Stimulated activated CD8-positive, alpha-beta memory T cell treated with anti-CD3 and anti-CD28 coated beads, Interleukin-4, amount 100 ng/mL, for 1 hour (primary cell): ENCODE results near the gene STARD7.
"Not testable (repeated sequence)": the region's sequence is repeated elsewhere in the genome, so short reads cannot be mapped to it uniquely, and the experiment has no call there.

ENCODE experiments used
- DNase-seq, 2 donors: peaks; one replicate each; pipeline ENCODE4 v3.0.0-alpha.2; 2020; ENCODE audit warnings: low read depth in 2 of 2, low spot score in 1 of 2

STARD7 gene, protein sequence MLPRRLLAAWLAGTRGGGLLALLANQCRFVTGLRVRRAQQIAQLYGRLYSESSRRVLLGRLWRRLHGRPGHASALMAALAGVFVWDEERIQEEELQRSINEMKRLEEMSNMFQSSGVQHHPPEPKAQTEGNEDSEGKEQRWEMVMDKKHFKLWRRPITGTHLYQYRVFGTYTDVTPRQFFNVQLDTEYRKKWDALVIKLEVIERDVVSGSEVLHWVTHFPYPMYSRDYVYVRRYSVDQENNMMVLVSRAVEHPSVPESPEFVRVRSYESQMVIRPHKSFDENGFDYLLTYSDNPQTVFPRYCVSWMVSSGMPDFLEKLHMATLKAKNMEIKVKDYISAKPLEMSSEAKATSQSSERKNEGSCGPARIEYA

DNA sequence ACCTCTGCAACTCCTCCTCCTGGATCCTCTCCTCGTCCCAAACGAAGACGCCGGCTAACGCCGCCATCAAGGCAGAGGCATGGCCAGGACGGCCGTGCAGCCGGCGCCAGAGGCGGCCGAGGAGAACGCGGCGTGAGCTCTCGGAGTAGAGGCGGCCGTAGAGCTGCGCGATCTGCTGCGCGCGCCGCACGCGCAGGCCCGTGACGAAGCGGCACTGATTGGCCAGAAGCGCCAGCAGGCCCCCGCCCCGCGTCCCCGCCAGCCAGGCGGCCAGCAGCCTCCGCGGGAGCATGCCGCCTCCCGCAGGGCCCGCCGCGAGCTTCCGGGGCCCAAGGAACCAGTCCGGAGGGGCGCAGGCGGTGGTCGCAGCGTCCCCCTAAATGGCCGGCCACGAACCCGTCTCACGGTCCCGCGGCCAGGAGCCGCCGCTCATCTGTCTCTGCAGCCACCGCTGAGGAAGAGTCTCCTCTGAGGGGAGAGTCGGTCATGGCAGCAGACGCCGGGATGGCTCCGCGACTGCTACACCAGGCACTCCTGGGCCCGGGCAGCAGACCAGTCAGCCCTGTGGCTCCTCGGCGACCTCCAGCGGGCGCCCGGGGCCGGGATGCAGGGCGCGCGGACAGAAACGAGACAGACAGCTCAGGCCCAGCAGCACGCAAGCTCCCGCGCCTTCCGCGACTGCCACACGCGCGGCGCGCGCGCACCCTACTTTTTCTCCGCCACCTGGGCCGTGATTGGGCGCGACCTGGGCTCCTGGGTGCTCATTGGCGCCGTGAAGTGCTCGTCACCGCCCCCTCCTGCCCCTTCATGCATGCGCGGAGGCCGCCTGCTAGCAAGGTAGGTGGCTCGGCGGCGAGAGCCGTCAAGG lies at the start of gene STARD7:
Gene STARD7 (minus strand): TSS at position 685 of the 868 bp plus-strand sequence. CDS start 393 bp downstream, at position 292.
- peak; percentile 90 to 91 for DNase-seq

DNA sequence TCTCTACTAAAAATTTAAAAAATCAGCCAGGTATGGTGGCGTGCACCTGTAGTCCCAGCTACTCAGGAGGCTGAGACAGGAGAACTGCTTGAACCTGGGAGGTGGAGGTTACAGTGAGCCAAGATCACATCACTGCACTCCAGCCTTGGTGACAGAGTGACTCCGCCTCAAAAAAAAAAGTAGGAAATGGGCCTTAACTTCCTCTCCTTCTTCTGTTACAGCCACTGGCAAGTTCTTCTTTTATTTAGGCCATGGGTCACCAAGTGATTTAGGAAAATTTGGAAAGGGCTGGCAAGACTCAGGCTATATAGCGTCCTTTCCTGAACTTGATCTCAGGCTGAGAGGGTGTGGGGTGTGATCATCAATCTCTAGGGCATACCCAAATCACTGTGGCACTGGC lies 49.1 kb upstream of the STARD7 start:
- not testable (repeated sequence) for DNase-seq

DNA sequence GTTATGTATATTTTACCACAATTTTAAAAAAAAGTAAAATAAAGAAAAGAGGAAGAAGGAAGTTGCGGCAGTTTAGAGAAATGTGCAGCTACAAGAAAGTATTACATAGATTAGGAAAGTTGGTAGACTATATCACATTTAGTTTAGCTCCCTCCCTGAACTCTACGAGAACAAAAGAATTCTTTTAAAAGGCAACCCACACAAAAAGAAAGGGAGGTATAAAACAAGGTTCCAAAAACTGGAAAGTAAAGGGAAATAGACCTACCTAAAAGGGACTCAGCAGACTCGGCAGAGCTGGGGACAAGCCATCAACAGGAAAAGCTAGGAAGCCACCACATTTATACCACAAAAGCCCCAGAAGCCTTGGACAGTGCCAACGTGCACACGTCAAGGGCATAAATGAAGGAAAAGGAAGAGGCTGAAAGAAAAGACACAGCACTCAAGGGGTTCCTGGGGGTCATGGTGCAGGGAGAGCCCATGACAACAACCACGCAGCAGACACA lies 48.0 kb upstream of the STARD7 start:
- no peak for DNase-seq

DNA sequence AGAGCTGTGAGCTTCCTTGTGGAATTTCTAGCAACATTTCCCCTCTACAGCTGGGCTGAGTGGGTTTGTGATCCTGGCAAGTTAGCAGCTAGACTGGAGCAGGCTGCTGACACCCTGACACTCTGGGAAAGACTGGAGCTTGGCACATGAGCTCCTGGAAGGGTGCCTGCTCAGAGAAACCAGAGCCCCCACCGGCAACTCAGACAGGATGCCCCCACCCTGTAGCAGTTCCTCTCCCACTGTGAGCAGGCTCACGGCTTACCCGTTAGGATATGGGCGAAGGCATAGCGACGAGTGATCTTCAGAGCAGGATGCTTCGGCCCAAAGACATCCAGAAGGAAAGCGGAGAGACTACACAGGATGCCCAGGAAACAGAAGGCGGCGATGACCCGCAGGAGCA lies 45.9 kb upstream of the STARD7 start:
- no peak for DNase-seq

DNA sequence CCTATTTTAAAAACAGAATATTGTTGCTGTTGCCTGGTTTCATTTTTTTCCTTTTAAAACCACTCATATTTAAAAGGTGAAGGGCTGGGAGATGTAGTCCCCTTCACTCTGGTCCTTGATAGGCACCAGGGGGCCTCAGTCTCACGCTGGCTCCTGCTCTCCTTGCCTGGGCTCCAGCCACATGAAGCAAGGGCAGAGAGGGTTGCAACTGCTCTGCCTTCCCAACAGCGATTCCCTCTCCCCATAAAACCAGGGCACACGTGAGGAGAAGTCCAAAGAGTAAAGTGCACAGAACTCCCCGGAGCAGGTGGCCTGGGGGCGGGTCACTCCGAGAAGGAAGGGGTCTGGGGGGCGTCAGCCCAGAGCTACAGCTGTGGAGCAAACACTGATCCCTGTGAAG lies 44.4 kb upstream of the STARD7 start:
- no peak for DNase-seq

DNA sequence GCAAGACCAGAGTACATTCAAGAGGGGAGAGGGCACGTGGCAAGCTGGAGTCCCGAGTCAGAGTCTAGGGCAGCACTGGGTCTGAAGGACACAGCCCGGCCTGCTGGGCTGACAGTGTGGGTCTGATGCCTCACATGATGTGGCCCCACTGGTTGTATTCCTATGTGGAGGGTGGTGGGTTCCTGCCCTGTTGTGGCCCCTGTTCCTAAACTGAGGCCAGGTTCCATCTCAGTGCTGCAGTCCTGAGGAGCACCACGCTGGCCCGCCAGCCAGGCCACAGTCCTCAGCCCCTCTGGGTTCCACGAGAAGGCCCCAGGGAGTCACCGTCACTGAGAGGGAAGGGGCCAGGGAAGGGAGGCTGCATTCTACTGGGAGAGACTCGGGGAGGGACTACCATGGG lies 43.9 kb upstream of the STARD7 start:
- no peak for DNase-seq

DNA sequence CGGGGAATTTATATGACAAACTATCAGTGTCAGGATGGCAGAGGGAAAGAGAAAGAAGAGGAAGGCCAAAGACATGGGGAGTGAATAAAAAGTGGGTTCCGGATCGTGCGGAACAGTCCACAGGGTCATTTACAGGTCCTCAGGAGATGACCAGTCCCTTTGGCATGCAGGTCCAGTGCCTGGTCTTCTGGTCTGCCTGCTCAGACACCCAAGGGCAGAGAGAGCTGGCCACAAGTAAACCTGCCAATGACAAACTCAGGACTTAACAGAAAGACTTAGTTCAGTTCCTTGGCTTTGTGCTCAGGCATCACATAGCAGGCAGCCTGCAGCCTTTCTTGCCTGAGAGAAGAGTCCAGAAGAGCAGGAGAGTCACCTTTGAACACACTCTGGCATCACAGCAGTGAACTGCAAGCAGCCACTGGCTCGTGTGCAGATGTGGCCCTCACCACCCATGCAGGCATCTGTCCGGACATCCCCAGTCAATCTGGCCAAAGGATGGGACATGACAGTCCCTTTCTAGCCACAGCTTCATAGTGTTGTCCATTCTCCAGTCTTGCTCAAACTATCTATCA lies 43.2 kb upstream of the STARD7 start:
- DNase-seq = no peak

DNA sequence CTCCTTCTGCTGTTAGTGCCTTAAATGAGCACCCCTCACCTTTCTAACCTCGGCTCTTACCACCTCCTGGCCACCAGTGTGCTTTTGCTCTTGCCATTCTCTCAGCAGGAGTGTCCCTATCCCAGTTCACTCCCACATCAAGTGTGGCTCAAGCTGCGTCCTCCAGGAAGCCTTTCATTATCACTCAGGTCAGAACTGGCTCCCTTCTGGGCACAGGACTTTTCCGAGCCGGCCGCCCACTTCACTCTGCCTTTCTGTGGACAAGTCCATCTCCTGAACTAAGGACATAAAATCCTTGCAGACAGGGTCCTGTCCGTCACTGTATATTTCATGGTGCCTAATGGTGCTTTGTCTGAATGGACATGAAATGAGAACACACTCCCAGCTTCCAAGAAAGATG lies 41.6 kb upstream of the STARD7 start:
- DNase-seq = no peak

DNA sequence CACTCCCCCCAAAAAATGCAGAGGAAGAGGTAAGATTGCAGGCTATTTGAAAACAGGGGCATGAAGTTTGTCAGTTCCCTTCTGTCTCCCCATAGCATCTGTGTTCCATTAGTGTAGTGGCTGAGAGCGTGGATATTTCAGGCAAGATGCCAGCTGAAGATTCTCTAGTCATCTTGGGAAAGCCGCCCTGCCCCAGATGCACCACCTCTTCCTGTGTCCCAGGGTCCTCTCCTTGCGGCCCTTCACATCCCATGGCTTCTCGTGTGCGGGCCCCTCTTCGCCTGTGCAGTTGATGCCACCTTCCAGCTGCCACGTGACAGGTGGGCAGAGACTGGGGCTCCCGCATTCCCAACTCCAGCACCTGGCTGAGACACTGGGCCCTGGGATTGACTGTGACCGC lies 41.0 kb upstream of the STARD7 start:
- no peak for DNase-seq

DNA sequence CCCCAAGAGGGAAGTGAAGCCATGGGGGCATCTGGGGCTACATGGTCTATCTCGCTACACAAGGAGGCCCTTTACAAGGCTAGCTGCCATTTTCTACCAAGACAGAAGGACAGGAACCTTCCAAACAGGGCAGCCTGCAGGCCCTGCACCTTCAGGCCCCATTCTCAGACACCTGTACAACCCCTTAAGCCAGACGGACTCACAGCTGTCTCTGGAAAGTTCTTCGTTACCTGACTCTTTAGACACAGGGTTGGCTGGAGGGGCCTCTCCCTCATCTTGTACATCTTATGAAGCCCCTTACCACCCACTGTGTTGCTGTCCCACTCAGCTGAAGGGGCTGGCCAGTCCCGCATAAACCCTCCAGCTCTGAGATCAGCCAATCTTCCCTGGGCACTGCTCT lies 40.0 kb upstream of the STARD7 start:
- no peak for DNase-seq

DNA sequence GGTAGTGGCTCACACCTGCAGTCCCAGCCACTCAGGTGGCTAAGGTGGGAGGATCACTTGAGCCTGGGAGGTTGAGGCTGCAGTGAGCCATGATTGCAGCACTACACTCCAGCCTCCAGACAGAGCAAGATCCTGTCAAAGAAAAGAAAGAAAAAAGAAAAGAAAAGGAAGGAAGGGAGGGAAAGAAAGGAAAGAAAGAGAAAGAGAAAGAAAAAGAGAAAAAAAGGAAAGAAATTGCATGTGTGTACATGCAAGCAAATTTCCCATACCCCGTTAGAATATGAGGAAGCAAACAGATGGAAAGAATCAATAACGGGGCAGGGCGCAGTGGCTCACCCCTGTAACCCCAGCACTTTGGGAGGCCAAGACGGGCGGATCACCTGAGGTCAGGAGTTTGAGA lies 39.3 kb upstream of the STARD7 start:
- DNase-seq = no peak

DNA sequence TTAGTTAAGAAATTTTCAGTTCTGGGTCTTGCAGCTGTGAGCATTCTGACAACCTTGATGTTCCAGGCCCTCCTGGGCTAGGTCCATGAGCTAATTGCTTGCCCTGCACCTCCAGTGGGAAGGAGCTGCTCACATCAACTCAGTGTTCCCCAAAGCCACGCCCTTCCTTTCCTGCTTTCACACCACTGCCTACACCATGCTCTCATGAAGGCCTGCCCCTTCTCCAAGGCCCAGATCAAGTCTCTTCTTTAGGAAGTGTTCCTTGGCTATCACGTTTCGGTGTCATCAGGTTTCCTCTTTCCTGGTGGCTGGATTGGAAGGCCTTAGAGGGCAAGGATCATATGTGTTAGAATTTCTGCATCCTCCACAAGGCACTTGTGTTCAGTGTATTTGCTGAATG lies 38.4 kb upstream of the STARD7 start:
- no peak for DNase-seq

DNA sequence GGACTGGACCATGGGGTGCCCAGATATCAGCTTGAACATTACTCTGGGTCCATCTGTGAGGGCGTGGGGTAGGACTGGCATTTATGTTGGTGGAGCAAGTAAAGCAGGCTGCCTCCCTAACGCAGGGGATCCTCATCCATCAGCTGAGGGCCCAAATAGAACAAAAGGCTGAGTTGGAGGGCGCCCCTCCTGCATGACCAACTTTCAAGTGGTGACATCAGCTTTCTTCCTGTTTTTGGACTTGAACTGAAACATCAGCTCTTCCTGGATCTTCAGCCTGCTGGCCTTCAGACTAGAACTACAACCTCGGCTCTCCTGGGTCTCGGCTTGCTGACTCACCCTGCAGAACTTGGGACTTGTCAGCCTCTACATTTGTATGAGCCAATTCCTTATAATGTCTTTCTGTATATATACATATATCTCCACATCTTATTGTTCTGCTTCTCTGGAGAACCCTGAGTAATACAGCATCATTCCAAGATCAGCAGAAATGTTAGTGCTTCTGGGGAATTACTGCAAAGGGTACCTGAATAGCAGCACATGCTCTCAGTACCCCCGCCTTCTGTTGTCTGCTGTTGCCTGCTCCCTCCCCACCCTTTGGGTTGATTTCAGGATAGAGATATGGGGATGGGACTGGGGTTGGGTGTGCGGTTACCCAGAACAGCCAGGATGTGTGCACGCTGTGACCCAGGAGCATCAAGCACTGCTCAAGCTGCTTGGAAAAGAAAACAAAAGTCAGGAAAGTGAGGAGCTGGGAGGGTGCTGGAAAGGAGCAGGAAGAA lies 37.2 kb upstream of the STARD7 start:
- no peak for DNase-seq

DNA sequence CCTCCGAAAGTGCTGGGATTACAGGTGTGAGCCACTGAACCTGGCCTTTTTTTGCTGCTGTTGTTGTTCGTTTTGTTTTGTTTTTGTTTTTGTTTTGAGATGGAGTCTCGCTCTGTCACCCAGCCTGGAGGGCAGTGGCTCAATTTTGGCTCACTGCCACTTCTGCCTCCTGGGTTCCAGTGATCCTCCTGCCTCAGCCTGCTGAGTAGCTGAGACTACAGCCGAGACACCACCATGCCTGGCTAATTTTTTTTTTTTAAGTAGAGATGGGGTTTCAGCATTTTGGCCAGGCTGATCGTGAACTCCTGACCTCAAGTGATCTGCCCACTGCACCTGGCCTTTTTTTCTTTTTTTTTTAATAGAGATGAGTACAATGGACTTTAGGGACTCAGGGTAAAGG lies 35.2 kb upstream of the STARD7 start:
- DNase-seq = no peak

DNA sequence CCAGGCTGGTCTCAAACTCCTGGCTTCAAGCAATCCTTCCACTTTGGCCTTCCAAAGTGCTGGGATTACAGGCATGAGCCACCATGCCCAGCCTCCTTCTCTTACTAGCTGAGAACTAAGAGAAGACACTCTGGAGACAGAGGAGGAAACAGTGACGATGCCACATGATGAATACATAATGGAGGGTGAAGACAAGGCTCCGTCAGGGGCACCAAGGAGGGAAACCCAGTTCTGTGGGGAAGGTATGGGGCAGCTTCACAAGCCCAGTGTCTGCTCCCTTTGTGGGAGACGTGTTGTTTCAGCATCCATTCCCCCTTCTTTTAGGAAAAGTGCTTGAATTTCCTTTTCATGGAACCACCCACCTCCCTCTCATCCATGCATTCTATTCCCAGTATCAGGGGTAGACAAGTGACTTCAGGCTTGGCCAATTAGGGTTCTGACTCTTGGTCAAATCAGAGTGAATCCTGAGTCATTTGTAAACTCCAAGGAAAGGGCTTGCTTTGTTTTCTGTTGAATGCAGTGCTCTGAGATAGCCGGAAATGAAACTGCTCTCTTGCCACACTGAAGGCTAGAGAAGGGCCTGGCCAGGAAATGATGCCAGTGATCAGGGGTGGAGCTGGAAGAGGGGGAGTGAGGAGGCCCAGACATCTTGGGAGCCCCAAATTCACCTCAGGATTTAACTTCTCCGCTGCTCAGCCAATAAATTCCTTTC lies 33.4 kb upstream of the STARD7 start:
- DNase-seq = peak in 1 of 2 donors; percentile 21

DNA sequence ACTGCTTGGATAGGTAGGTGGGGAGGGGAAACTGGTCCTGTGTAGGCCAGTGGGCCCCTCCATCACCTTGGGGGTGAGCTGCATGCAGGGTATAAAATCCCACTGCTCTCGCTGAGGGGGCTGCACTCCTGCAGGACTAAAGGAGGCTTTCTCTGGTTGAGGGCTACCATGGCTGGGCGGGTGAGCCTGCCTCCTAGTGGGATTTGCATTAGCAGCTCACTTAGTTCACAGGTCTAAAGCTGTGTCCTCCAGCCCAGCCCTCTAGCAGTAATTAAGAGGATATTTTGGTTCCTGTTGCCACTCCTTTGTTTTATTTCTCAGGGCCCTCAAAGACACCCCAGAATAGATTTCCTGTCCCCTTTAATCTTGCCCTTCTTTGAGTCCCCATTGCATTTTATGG lies 32.6 kb upstream of the STARD7 start:
- DNase-seq = no peak

DNA sequence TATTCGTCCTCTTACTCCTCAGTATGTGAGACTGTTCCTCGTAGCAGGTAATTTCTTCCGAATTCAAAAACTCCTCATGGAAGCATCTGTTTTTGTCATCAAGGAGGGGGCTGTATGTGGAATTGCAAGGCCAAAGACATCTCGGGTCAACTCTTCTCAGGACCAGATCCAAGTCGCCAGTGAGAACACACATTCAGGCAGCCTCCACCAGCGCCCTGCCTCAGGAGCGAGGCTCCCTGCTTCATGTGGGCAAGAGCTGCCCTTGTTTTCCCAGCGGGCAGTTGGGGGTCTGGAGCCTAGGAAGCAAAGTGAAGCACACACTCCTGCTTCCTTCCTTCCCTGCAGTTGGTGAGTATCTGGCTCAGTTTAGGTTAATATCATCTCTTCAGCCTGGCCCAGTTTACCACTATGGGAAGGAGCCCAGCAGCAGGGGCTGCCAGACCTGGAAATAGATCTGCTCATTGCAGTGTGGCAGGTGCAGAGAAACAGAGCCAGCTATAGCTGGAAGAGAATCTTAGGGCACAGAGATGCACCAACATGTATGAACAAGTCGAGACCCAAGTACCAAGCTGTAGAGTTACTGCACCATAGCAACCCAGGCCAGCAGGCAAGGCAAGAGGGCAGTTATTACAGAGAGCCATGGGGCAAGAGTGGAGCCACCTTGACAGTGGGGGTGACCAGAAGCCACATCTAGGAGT lies 31.9 kb upstream of the STARD7 start:
- no peak for DNase-seq

DNA sequence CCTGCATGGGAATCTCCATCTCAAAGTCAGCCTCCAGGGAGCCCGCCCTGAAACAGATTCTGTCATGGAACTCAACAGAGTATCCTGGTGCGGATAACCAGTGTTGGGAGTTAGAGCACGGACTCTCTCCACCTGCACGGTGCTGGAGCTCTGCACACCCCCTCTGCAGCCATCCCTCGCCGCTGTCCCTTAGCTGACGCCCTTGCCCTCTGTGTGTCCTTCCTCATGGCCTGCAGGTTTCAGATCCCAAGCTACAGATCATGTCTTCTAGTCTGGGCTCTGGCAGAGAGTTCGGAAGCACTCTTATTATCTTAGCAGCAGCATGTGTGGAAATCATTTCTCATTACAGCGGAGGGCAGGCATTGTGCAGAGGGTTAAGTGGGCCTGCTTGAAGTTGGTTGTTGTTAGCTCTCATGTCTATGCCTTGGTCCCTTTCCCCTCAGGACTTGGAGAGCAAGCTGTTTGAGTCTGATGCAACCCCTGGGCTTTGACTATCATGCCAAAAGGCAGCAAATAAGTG lies 31.2 kb upstream of the STARD7 start:
- no peak for DNase-seq

DNA sequence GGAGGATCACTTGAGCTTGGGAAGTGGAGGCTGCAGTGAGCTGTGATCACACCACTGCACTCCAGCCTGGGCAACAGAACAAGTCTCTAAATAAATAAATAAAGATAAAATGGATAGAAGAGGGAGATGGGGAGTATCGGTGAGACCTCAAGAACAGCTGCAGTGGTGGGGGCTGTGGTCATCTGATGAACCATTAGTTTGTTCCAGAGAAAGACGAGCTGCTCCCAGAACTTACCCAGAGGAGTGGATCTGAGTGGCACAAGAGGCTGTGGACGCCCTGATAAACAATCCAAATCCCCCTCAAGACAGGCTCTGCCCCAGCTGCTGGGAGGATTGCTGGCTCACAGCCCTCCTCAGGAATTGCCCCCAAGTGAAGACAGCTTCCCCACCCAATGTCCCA lies 30.5 kb upstream of the STARD7 start:
- DNase-seq = no peak

DNA sequence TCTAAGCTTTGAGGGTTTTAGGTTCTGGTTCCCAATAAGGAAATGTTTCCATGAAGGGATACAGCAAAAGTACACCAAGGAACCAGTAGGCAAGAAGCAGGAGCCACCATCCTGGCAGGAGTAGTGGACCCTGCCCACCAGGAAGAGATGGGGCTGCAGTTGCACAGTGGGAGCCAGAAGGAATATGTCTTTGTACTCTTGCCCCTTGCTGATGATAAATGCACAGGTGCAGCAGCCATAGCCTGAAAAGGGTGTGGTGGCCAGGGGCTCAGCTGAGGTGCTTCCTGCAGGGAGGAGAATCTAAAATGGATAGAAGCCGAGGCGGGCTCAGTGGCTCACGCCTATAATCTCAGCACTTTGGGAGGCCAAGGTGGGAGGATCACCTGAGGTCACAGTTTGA lies 29.6 kb upstream of the STARD7 start:
- no peak for DNase-seq
